Activated naive CD8-positive, alpha-beta T cell treated with anti-CD3 and anti-CD28 coated beads, Interleukin-2, amount 50 U/mL, for 16 hours (primary cell): Measurements from ENCODE around the gene NDUFAF8.

ENCODE experiments used
- DNase-seq: peaks from one replicate; pipeline ENCODE4 v3.0.0-alpha.2; 2020; ENCODE audit warnings: low read depth, low spot score

The NDUFAF8 gene

GRCh38 chr17:81251709-81252301 lies 12.7 kb downstream of the NDUFAF8 start:
- DNase-seq = no peak

GRCh38 chr17:81252326-81252986 lies 13.3 kb downstream of the NDUFAF8 start:
- DNase-seq = no peak

GRCh38 chr17:81252987-81253329 lies 13.8 kb downstream of the NDUFAF8 start:
- no peak for DNase-seq

- DNase-seq = peak; percentile 47
These were observed 14.4 kb downstream of the NDUFAF8 start for GRCh38 chr17:81253358-81254131.

- no peak for DNase-seq
These were observed 16.0 kb downstream of the NDUFAF8 start for GRCh38 chr17:81254955-81255717.

DNA sequence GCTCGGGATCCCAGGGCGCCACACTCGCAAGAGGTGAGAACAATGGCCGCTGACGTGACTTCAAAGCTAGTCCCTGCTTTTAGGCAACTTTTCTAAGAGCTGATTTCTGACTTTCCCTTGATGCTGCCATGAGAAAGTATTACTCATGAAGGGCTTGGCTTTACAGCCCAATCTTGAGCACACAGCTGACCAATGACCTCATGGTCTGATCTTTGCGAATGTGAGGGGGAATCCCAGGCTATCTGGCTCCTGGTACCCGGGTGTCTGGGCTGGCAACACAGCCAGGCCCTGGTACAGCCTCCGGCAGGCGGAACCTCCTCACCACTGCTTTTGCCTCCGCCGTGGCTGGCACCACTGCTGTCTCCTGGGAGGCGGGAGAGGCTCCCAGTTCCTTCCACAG lies 17.5 kb downstream of the NDUFAF8 start:
- no peak for DNase-seq

- DNase-seq = no peak
These were observed 18.4 kb downstream of the NDUFAF8 start for GRCh38 chr17:81257533-81257932.

DNA sequence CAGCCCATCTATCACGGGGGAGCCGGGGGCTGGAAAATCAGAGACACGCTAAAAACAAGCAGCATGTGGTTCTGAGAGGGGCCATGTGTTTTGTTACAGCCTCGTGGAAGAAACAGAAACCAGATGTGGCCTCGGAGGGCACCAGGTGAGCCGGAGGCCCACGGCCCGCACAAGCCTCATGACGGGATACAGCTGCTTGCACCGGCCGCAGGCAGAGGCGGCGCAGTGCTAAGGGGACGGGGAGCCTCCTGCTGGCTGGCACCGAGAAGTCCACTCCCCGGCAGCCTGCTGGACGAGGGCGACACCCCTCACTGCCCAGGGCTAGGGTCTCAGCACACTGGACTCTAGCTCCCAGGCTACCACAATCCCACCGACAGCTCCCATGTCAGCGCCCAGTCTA lies 19.2 kb downstream of the NDUFAF8 start:
- DNase-seq = no peak

DNA sequence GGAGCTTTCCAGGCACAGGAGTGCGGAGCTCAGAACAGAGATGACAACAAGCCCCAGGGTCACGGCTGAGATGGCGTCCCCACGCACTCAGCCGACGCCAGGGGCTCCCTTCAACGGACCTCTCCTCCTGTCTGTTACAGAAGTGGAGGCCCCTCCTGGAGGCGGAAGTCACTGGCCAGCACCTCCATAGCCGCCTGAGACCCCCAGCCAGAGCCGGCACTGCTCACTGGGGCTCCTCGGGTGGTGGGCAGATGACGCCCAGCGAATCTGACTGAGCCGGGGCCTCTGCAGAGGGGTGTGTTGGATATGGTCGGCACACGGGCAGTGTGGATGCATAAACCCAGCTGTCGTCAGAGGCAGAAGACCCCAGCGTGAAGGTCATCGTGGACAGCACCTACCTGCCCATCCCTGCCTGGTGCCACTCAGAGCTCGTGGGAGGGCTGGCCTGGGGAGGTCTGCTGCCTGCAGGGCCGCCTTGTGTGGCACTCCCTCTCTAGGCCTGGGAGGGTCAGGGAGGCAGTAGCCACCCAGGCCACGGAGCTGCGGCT lies 20.0 kb downstream of the NDUFAF8 start:
- no peak for DNase-seq

DNA sequence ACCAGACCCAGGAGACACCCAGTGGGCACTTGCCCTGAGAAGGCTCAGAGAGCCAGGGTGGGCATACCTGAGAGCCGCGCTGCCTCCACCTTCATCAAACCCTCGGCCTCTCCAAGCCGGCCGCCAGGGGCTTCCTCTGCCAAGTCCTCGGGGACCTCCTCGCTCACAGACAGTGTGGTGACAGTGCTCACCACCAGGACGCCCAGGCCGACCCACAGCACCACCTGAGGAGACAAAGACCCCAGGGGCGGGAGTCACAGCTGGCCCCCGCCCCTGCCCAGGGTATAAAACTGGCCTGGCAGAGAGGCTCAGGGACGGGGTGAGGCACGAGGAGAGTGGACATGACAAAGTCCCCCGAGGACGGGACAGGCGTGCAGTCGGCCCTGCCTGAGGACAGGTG lies 21.1 kb downstream of the NDUFAF8 start:
- no peak for DNase-seq

GRCh38 chr17:81260641-81261040 lies 21.5 kb downstream of the NDUFAF8 start:
- DNase-seq = no peak

GRCh38 chr17:81261096-81261495 lies 22.0 kb downstream of the NDUFAF8 start:
- no peak for DNase-seq

GRCh38 chr17:81261582-81262336 lies 22.6 kb downstream of the NDUFAF8 start:
- DNase-seq = no peak

DNA sequence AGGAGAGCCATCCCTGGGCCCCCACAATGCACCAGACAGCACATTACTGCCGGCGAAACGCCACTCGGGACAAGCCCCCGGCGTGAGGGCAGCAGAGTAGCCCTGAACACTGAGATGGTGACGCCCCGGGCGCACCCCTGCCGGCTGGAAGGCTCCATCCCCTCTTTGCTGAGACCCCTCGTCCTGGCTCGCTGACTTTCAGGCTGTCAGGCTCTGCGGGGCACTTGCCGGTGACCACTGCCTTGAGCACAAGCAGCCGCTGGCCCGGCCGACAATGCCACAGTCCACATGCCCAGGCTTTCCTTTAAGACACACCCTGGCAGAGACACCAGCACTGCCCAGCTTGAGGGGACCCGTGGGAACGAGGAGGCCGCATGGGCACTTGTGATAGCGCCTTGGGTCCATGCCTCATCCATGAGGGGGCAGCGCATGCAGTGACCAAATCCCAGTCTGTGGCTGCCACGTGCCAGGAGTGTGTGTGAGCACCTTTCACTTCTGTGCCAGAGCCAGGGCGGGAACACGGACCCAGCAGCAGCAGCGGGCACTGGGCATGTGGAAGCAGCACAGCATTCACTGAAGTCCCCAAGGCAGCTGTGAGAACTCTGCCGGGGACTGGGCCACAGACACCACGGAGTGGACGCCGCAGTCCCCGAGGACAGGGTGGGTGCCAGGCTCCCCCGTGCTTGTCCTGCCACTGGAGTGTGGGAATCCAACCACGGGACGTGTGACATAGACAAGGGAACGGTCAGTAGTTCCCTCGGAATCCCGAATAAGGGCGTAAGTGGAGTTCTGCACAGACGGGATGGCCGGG lies 24.5 kb downstream of the NDUFAF8 start:
- DNase-seq = no peak

DNA sequence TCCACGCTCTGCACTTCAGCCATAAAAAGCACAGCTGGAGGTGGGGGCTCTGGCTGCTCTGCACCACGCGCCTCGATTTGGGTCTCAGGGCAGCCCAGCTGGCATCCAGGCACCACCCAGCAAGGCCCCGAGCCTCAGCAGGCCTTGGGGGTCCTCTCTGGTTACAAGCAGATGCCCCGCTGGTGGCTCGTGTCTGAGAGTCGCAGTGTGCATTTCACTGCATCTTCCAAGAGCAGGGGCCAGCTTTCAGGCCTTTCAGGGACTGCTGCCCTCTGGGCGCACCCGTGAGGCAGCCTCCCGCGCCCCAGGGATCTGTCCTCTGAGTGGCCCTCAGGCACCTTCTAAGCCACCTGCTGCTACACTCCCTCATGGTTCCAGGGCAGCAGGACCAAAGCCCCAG lies 25.5 kb downstream of the NDUFAF8 start:
- no peak for DNase-seq

GRCh38 chr17:81265576-81265975 lies 26.5 kb downstream of the NDUFAF8 start:
- DNase-seq = no peak

DNA sequence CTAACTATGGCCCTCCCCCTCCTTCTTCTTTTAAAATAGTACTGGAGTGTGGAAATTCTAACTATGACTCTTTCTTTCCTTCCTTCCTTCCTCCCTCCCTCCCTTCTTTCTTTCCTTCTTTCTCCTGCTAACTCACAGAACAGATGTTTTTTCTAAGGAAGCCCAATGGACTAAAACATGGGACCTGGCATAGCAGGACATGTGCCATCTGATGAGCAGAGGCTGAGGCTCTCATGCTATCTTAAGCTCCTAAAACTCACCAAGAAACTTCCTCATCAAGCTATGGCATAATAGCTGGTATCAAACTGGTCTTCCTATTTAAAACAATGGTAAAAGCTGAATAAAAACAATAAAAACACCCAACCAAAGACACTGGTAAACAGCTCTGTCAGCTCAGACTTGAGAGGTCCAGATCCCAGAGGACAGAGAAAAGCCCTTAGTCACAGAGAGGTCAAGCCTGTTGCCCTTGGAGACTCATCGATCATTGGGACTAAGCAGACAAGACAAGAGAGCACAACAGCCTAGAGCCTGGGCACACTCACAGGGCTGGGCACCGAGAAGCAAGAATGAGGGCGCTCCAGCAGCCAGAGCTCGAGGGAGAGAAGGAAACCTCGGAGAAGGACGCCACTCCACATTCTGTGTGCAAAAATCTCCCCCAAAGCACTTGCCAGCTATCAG lies 28.4 kb downstream of the NDUFAF8 start:
- DNase-seq = no peak

GRCh38 chr17:81270279-81270678 lies 31.2 kb downstream of the NDUFAF8 start:
- DNase-seq = no peak

- DNase-seq = no peak
These were observed 32.1 kb downstream of the NDUFAF8 start for GRCh38 chr17:81271226-81271625.

DNA sequence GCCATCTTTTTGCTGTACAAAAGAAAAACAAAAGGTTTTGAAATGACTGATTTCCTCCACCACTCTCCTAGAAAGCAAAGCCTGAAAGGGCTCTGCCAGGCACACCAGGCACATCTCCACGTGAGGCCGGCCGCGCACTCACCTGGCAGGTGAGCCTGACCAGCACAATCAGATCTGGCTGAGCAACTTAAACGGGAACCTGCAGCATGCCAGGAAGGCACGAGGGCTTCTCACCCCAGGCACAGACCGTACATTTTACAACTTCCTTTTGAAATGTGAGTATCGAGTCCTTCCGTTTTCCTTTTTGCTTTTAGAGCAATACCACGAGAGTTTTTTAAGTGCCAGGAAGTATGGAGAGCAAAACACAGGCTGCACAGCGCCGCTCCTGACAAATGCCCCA lies 33.5 kb downstream of the NDUFAF8 start:
- DNase-seq = no peak
